ENCODE results near the gene SLC38A10. TPM values are rescaled to one million over a fixed set of nuclear protein-coding genes. Genes with fewer than 3 reads are reported as not detected.

Gene SLC38A10
- total and polyA plus RNA-seq, 2 of the 13 experiments (the other 11 are each of a cell fraction or from before 2014, with no cell fraction given), result 23.4 to 55.8 TPM

GRCh38 chr17:81304196-81305015, 9.3 kb upstream of the SLC38A10 start (continued):
- TF ChIP-seq ZNF710 (CRISPR knock-in tag; IDR thresholded peaks at IDR 0.05; ENCODE audit: borderline replicate concordance) (no peak), ZNF274 (CRISPR knock-in tag; IDR thresholded peaks at IDR 0.05) (0 out of 2 replicates have a peak, but pooled peaks have one; percentile 15), TMF1 (CRISPR knock-in tag; IDR thresholded peaks at IDR 0.05; ENCODE audit: low read depth) (no peak), ZNF18 (CRISPR knock-in tag; IDR thresholded peaks at IDR 0.05; ENCODE audit: insufficient replicate concordance) (peak; percentile 55), BHLHE40 (IDR thresholded peaks at IDR 0.05; ENCODE audit: low read length) (no peak), KDM2A (CRISPR knock-in tag; IDR thresholded peaks at IDR 0.05; ENCODE audit: borderline replicate concordance, low read depth) (peak; percentile 23; the same call in 1 of the 2 replicates), CSRNP1 (CRISPR knock-in tag; IDR thresholded peaks at IDR 0.05) (peak; percentile 50; the same call in 1 of the 2 replicates), CERS6 (CRISPR knock-in tag; IDR thresholded peaks at IDR 0.05) (no peak), CREM (IDR thresholded peaks at IDR 0.05) (no peak), CREM (CRISPR knock-in tag; IDR thresholded peaks at IDR 0.05) (no peak), HNRNPUL1 (IDR thresholded peaks at IDR 0.05; ENCODE audit: low read depth, low read length) (no peak), ZBTB8A (CRISPR knock-in tag; IDR thresholded peaks at IDR 0.05; ENCODE audit: borderline replicate concordance, low read depth) (no peak), ZBTB38 (CRISPR knock-in tag; IDR thresholded peaks at IDR 0.05) (peak; percentile 64; the same call in 1 of the 2 replicates), ZNF563 (CRISPR knock-in tag; IDR thresholded peaks at IDR 0.05) (peak; percentile 24; the same call in 1 of the 2 replicates), ZNF782 (CRISPR knock-in tag; IDR thresholded peaks at IDR 0.05; ENCODE audit: borderline replicate concordance) (no peak), BCL3 (CRISPR knock-in tag; IDR thresholded peaks at IDR 0.05) (peak; percentile 51; the same call in 1 of the 2 replicates), ZNF598 (CRISPR knock-in tag; IDR thresholded peaks at IDR 0.05; ENCODE audit: borderline replicate concordance) (peak; percentile 70; the same call in 1 of the 2 replicates), PPARG (CRISPR knock-in tag; conservative IDR thresholded peaks at IDR 0.05) (no peak)

Data from HepG2 (cell line).